HS-27A (cell line): ENCODE data around the gene ZNF205.
"Not testable (repeated sequence)": the region's sequence is repeated elsewhere in the genome, so short reads cannot be mapped to it uniquely, and the experiment has no call there.

ENCODE experiments used
- DNase-seq: peaks from one replicate; pipeline ENCODE4 v3.0.0-alpha.2; 2012; ENCODE audit warnings: low read depth, missing footprints

Gene ZNF205

DNA sequence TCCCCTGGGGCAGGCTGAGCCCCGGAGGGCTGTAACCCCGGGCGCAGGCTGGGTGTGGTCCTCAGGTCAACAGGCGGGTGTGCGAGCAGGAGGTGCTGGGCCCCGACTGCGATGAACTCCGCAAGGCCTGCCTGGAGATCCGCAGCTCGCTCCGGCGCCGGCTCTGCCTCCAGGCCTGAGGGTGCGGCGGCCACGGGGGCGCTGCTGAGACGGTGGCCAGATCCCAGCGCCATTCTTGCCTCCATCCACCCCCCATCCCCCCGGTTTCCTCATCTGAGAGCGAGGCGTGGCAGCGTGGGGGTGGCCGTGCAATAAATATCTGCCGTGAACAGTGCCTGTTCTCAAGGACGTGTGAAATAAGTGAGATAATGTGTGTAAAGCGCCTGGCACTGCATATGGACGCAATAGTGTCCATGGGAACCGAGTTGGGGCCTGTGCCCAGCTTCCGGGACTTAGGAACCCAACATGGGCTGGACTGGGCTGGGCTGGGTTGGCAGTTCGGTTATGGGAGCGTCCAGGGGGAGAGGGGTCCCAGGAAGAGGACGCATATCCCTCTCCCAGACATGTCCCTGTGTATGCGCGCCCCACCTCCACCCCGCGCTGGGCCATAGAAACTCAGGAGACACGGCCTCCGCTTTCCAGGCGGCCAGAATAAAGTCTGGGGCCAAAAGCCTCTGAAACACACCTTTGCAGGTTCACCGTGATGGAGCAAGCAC lies 37.4 kb downstream of the ZNF205 start:
- no peak for DNase-seq

DNA sequence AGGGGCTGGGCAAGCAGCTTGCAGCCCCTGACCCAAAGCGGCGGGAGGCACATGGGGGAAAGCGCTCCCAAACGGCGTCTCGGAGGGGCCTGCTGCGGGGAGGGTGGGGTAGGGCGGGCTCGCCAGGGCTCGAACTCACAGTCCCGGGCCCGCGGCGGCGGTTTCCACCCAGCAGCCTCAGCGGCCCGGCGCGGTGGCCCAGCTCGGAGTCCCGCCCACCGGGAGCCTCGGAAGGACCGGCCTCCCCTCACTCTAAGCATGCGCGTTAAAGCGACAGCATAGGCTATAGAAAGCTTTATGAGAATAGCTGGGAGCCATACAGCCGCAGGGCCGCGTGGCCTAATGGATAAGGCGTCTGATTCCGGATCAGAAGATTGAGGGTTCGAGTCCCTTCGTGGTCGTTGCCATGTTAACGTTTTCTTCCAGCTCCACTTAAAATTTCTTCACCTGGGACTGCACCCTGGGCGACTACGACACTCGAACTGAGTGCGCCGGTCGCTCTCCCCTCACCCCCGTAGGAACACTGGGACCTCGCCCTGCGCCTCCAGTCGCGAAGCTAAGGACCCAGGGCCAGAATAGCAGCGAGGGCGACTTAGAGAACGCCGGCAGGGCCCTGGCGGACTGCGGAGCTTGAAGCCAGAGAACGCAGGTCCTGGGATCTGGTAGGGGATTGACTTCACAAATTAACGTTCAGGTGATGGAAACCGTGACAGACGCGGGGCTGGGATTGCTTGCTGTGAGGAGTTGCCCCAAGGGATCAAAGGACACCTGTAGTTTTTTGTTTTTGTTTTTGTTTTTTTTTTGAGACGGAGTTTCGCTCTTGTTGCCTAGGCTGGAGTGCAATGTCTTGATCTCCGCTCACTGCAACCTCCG lies 38.2 kb downstream of the ZNF205 start:
- DNase-seq, result peak; percentile 96

GRCh38 chr16:3152027-3152276 lies 39.6 kb downstream of the ZNF205 start:
- no peak for DNase-seq

- DNase-seq, result peak; percentile 73
Measured at GRCh38 chr16:3152277-3152990, 40.0 kb downstream of the ZNF205 start.

DNA sequence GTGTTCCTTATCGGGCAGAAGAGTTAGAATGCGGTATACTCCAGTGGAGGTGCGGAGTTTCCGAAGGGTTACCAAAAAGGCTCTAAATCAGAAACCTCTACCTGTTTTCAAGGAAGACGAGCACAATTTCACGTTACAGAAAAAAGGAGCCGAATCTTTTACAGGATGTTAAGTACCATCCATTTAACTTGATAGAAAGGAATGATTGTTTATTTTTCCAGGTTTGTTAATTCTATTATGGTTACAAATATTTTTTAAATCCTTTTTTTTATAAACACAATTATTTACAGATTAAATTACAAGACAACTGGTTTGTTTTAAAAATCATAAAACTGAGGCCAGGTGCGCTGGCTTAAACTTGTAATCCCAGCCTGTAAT lies 40.6 kb downstream of the ZNF205 start:
- no peak for DNase-seq

GRCh38 chr16:3155181-3155580 lies 42.8 kb downstream of the ZNF205 start:
- DNase-seq, result no peak

DNA sequence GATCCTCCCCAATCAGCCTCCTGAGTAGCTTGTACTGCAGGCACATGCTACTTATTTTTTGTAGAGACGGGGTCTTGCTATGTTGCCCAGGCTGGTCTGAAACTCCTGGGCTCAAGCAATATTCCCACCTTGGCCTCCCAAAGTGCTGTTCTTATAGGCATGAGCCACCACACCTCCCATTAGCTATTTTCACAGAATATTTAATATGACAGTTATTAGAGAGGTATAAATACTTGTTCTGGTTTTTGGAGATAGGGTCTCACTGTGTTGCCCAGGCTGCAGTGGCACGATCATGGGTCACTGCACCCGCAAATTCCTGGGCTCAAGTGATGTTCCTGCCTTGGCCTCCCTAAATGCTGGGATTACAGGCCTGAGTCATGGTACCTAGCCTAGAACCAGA lies 43.6 kb downstream of the ZNF205 start:
- no peak for DNase-seq

DNA sequence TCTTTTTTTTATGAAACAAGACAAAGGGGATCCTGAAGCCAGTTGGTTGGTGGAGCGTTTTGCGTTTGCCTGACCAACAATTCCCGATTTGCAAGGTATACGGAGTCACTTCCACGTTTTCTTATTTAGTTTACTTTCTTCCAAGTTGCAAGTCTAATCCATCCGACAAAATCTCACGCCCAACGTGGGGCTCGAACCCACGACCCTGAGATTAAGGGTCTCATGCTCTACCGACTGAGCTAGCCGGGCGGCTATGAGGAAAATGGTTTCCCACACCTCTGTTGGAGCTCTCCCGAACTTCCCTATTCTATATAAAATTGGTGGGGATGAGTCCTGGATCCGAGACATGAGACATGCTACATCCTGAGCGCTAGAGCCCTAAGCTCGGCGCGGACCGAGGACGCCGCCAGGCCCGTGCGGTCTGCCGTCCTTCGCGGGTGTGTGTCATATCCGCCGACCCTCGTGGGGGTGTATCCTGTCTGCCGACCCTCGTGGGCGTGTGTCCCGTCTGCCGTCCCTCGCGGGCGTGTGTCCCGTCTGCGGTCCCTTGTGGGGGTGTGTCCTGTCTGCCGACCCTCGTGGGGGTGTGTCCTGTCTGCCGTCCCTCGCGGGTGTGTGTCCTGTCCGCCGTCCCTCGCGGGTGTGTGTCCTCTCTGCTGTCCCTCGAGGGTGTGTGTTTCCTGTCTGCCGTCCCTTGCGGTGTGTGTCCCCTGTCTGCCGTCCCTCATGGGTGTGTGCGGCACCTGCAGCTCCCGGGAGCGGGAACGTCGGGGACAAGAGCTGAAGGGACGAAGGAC lies 45.0 kb downstream of the ZNF205 start:
- DNase-seq, result peak; percentile 93

DNA sequence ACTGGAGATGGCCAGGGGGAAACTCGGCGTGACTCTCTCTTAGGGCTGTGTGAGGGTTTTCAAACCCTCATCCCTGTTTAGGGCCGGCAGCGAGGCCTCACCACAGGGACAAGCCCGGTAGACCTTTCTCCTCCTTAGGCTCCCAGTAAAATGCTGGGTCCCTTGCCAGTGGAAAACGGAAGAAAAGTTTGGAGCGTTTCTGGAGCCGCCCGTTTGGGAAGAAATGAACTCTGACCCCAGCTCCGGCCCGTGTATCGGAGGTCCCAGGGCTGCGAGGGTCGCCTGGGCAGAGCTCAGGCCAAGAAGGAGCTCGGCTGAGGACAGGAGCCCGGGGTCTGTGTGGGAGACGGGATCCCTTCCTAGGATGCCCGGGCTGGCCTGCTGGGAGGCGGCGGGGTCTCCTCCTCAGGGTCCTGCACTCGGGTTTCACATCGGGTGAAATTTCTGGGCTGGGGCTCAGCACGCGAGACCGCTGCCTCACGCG lies 45.7 kb downstream of the ZNF205 start:
- no peak for DNase-seq

GRCh38 chr16:3158510-3159314 lies 46.3 kb downstream of the ZNF205 start:
- DNase-seq, result peak; percentile 79

GRCh38 chr16:3161235-3162018 lies 49.0 kb downstream of the ZNF205 start:
- no peak for DNase-seq

DNA sequence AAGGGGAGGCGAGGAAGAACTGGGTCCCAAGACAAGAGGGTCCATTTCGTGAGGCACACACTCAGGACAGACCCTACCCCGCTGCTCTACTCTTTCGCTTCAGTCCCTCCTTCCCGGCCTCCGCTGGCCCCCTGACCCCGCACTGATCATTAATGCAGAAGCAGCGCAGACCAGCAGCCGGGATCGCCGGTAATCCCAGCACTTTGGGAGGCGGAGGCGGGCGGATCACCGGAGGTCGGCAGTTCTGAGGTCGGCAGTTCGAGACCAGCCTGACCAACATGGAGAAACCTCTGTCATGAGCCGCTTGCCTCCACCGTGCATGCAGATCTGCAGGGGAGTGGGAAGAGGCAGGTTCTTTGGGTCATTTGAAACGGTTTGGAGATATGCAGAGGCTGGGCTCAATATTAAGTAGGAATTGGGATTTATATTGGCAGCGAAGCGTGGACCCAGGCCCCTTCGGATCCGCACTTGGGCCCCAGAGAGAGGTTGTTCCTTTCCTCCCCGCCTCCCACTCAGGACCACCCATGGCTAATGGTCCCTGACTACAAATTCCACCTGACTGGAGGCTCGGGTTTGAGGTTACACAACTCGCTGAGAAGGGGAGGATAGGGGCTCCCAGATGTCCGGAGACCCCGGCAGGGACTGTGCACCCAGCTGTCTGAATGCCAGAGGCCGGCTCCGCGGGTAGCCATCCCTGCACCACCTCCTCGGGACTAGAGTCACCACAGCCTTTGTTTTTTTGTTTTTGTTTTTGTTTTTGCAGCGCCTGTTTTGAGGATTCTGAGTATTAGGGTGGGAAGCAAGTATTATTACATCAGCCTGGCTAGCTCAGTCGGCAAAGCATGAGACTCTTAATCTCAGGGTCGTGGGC lies 52.0 kb downstream of the ZNF205 start:
- no peak for DNase-seq

DNA sequence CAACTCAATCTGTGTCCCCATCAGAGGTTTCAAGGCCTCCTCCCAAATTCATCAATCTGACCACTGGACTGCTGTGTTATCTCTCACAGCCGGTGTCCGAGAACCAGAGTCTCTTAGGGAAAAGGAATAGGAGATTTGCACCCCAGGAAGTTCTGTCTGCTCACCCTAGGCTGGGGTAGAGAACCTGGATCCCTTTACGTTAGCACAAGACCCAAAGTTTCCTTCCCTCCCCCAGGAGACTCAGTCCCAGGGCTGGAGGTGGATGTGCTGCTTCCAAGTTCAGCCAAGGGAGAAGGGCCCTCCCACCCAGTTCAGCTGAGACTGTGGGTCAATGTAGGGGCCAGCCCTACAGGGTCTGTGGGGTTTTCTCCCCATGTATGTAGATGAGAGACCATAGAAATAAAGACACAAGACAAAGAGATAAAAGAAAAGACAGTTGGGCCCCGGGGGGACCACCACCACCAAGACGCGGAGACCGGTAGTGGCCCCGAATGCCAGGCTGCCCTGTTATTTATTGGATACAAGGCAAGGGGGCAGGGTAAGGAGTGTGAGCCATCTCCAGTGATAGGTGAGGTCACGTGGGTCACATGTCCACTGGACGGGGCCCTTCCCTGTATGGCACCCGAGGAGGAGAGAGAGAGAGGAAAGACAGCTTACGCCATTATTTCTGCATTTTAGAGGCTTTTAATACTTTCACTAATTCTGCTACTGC lies 52.9 kb downstream of the ZNF205 start:
- no peak for DNase-seq

DNA sequence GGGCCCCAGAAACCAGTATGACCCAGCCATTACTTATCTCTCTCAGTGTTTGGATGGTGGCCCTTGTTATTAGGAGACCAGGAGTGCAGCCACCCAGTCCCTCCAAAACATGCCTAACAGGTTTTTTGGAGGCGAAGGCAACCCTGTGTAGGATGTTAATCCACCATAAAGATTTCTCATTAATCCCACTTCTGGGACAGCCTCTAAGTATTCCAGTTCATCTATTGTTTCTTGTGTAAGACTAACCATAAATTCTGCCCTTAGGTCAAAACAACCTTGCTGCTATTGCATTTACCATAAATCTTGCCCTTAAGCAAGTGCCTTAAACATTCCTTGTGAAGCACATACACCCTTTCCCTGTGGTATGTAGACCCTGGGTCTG lies 54.1 kb downstream of the ZNF205 start:
- no peak for DNase-seq

- not testable (repeated sequence) for DNase-seq
Measured at GRCh38 chr16:3168729-3169128, 56.3 kb downstream of the ZNF205 start.
